Heart right ventricle (tissue), 16 donors: ENCODE results near the gene WWOX. TPM values are rescaled to one million over a fixed set of nuclear protein-coding genes. Genes with fewer than 3 reads are reported as not detected.

Experiments
- ATAC-seq, 8 donors: fragments of 200-7000 bp; cut with Tn5 transposase; one replicate each; pipeline ENCODE4 v1.9.1; 2020; ENCODE audit warnings: mild to moderate bottlenecking in 8 of 8, moderate library complexity in 8 of 8, moderate number of reproducible peaks in 1 of 8
- DNase-seq, 2 donors: peaks; one replicate each; pipeline ENCODE4 v3.0.0-alpha.2; 2020
- H3K27ac ChIP-seq, 10 donors: fragments of 200-600 bp; sonication (generic) in 2 of 10; one replicate each; pipeline versions ENCODE4 v1.5.0 to v1.8.0; 2020 to 2022; ENCODE audit warnings: mild to moderate bottlenecking in 3 of 10
- H3K27me3 ChIP-seq, 7 donors: fragments of 200-600 bp; one replicate each; pipeline ENCODE4 v1.8.0; 2021 to 2022; ENCODE audit warnings: mild to moderate bottlenecking in 2 of 7
- H3K36me3 ChIP-seq, 9 donors: fragments of 200-600 bp; sonication (generic) in 1 of 9; one replicate each; pipeline versions ENCODE4 v1.5.0 to v1.8.0; 2020 to 2022; ENCODE audit warnings: mild to moderate bottlenecking in 2 of 9
- H3K4me1 ChIP-seq, 9 donors: fragments of 200-600 bp; sonication (generic) in 1 of 9; one replicate each; pipeline versions ENCODE4 v1.5.0 to v1.8.0; 2020 to 2022; ENCODE audit warnings: mild to moderate bottlenecking in 4 of 9
- H3K4me3 ChIP-seq, 10 donors: fragments of 200-600 bp; sonication (generic) in 2 of 10; one replicate each; pipeline versions ENCODE4 v1.5.0 to v1.8.0; 2020 to 2022; ENCODE audit warnings: mild to moderate bottlenecking in 7 of 10, moderate library complexity in 2 of 10
- H3K9me3 ChIP-seq, 11 donors: fragments of 200-600 bp in 10 of 11; sonication (generic) in 2 of 11; one replicate each; pipeline versions ENCODE4 v1.5.0 to v1.8.0; 2013 to 2022; ENCODE audit warnings: mild to moderate bottlenecking in 2 of 11, control low read depth in 1 of 11, moderate library complexity in 1 of 11
- CTCF ChIP-seq, 9 donors: fragments of 200-600 bp; sonication (generic) in 2 of 9; IDR thresholded peaks; one replicate each; pipeline versions ENCODE4 v1.5.0 to v1.8.0; 2021 to 2022; ENCODE audit warnings: antibody characterized with exemption in 9 of 9, mild to moderate bottlenecking in 5 of 9, moderate library complexity in 1 of 9
- WGBS, 2 donors: extraction: QIAGEN DNeasy Blood & Tissue Kit; methylation state at CpG; one replicate each; pipeline ENCODE4 v1.1.7; 2013; ENCODE audit warnings: inconsistent platforms in 1 of 2; 5-methylcytosine and 5-hydroxymethylcytosine counted together
- intact Hi-C, 10 donors: fragments of 100-400 bp; cut with DNase I; formaldehyde crosslinking; loops; one replicate each; pipeline versions ENCODE4 v1.11.1 to v1.14.2; 2022
- polyA plus RNA-seq, 2 donors: library from polyadenylated mRNA; stranded (reverse); fragments of 200-250 nt; gene quantifications; one replicate each; pipeline ENCODE4 v1.2.3, GENCODE V29; 2013
- total RNA-seq, 10 donors: library from RNA; stranded (reverse); fragmentation: NEBNext Ultra II Directional in 3 of 10; extraction: Animal tissue kit (Norgen Biotek cat#: 25700) in 3 of 10; gene quantifications; one replicate each; pipeline versions ENCODE4 v1.2.1 to v1.2.4, GENCODE V29; 2021 to 2023
- donor health status: Arrhythmogenic right ventricular cardiomyopathy.
- donor health status: ischemic (EF 13 %, LVEDD 7.1; RV severe dilation, severe dysfunction).
- donor health status: healthy with polysubstance abuse.
- donor health status: DM: no; HTN: yes; CAD: no.
- donor health status: DM: no; HTN: no; CAD: no.
- donor health status: ischemic (EF 25% LVEDD 6.9; RV normal size, moderate dysfunction).
- donor health status: ischemic (EF 25% LVEDD 5.7; RV mildly dilated, moderate dysfunction).
- donor health status: healthy.
- donor health status: DM: yes; HTN: yes; CAD: no.
- donor health status: Ischemic cardiomyopathy.
- donor health status: ischemic (EF 35%, LVEDD 5.7; RV mildly dilated, moderate dysfunction).
- donor health status: nonischemic (EF 11% LVEDD 7.7; RV severe dilation, severe dysfunction).
- donor health status: DM: yes; HTN: yes; CAD: no.
- donor health status: PGD.
- donor health status: ischemic (EF 29% LVEDD 5.4; RV normal size, mild dysfunction).
- donor health status: nonischemic (EF 23%, LVEDD 6.1; RV moderate dilation, normal function).

The WWOX gene
- total and polyA plus RNA-seq, 12 donors = 4.9 to 15.0 (median 9.9) TPM

DNA sequence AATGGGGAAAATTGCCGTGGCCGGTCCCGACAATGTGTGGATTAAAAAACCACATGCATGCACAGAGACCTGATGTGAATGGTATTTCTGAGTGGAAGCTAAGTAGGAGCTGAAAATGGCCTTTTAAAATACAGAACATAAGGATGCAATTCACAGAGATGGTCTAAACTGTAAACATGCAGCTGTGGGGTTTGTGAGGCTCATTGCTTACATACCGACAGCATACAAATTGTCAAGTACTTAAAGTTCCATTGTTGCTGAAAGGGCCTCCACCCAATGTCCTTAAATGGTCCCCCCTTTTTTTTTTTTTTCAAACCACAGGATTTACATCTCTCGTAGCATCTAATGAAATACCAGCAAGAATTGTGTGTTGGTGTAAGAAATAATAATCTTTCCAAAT is 977.9 kb downstream of the WWOX start:
- Histone ChIP-seq H3K27ac (no peak overlapping the region), H3K36me3 (no peaks in the 10 kb centered on the region), H3K4me1 (peaks cover 0 to 8% (median 0%) of the 10 kb centered on the region in 9 donors), H3K4me3 (no peak overlapping the region), H3K27me3 (peaks cover 0 to 5% (median 0%) of the 10 kb centered on the region in 7 donors), H3K9me3 (no peaks in the 10 kb centered on the region)
- intact Hi-C loops = no loop called here
- WGBS, 2 donors = 89 to 94% methylated on average over 5 of the region's 5 CpGs
- no peak for DNase-seq
- TF ChIP-seq CTCF (IDR thresholded peaks at IDR 0.05) = no peak
- no peak for ATAC-seq

DNA sequence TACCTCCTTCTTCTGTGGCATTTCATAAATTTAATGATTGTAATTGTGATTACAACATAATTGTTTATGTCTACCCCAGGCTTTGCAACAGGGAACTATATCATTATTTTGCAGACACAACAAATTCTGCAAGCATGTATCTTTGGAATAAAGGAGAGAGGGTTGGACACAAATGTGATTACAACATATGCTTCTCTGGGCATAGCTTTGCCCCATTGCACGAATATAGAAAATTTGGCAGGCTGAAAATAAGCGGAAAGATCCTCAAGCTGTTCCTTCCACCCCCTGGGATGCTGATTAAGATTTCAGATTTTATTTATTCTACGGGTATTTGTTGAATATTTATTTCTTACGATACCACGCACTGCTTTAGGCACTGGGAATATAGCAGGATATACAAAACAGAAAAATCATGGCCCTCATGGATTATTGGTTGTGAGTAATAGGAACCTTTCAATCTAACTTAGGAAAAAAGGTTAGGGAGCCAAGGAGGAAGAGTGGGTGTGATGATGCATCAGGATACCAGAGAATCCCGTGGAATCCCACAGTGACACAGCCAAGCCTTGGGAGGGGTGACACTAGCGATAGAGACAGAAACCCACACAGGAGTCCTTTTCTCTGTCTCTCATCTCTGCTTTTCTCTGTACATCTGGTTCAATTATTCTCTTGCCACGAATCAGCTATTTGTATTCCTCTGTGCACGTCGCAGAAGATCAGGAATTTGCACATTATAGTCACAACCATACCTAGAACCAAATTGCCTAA is 980.4 kb downstream of the WWOX start:
- Histone ChIP-seq H3K9me3 (no peaks in the 10 kb centered on the region), H3K4me1 (peaks cover 0 to 6% (median 0%) of the 10 kb centered on the region in 9 donors), H3K4me3 (no peak overlapping the region), H3K36me3 (no peaks in the 10 kb centered on the region), H3K27me3 (no peaks in the 10 kb centered on the region), H3K27ac (no peak overlapping the region)
- ATAC-seq (no peak), DNase-seq (no peak)
- no peak for TF ChIP-seq CTCF (IDR thresholded peaks at IDR 0.05)
- intact Hi-C loops = no loop called here
- whole genome bisulfite sequencing, 2 donors = 90 to 93% methylated on average over 10 of the region's 10 CpGs

DNA sequence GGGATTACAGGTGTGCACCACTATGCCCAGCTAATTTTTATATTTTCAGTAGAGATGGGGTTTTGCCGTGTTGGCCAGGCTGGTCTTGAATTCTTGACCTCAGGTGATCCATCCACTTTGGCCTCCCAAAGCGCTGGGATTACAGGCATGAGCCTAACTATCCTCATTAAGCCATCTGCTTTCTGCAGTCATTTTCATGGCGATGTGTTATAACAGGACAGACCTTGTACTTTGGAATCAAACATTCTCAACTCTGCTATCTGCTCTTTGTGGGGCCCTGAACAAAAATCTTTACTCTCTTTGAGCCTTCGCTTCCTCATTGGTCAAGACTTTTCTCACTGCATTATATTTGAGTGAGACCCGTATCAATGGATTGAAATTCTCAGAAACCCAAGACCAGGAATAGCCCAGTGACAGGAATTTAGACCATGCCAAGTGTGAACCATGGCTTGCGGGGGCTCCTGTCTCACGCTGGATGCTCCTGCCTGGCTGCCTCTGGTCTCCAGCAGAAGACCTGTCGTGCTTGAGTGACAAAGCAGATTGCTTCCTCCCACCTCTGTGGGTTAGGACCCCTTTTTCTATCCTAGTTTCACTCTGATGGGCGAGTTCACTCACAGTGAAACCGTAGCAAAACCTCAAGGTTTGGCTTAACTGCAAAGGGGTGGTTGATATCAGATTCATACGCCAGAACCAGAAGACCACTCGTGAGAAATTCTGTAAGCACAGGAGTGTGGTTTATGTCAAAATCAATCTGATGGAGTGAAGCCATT is 982.0 kb downstream of the WWOX start:
- no peaks in the 10 kb centered on the region for H3K36me3 ChIP-seq
- no peak for DNase-seq
- ATAC-seq = no peak
- intact Hi-C loops = no loop called here
- WGBS, 2 donors = 93 to 95% methylated on average over 12 of the region's 12 CpGs
- H3K27me3 ChIP-seq = no peaks in the 10 kb centered on the region
- H3K9me3 ChIP-seq = no peaks in the 10 kb centered on the region
- no peak overlapping the region for H3K27ac ChIP-seq
- H3K4me1 ChIP-seq = no peaks in the 10 kb centered on the region
- TF ChIP-seq CTCF (IDR thresholded peaks at IDR 0.05) = no peak
- H3K4me3 ChIP-seq = no peak overlapping the region

DNA sequence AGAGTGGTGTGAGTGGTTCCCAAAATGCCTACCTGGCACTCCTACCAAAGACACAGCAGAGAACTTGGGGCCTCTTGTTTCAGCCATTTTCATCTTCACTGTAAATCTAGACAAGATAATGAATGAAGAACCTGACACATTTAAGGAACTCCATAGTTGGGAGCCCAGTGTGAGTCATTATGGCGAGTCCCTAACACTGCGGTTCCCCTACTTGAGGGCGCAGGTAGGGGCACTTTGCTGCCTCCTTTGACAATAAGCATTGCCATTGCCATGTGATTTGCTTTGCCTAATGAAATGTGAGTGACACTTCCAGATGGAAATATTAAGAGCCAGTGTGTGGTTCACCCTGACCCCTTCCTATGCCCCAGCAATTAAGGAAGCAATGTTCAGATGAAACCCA is 983.5 kb downstream of the WWOX start:
- Histone ChIP-seq H3K36me3 (no peaks in the 10 kb centered on the region), H3K4me3 (no peak overlapping the region), H3K9me3 (no peaks in the 10 kb centered on the region), H3K27me3 (no peaks in the 10 kb centered on the region), H3K27ac (no peak overlapping the region), H3K4me1 (no peaks in the 10 kb centered on the region)
- no peak for ATAC-seq
- no peak for TF ChIP-seq CTCF (IDR thresholded peaks at IDR 0.05)
- intact Hi-C loops = no loop called here
- DNase-seq = no peak
- 92 to 96% methylated on average over 3 of the region's 3 CpGs for WGBS, 2 donors
